ENCODE measurements around the gene DYNC1I2.

Gene DYNC1I2

GRCh38 chr2:171687287-171688128, at the start of gene DYNC1I2:
Gene DYNC1I2 (plus strand): TSS chr2:171687469. CDS start chr2:171690156, 2,687 bp downstream.
- DNase-seq (ENCODE audit: low spot score) = peak; percentile 90

- DNase-seq (ENCODE audit: low spot score) = no peak
Measured at GRCh38 chr2:171651667-171652415, 35.4 kb upstream of the DYNC1I2 start.

- DNase-seq (ENCODE audit: low spot score) = no peak
Measured at GRCh38 chr2:171652416-171652785, 34.9 kb upstream of the DYNC1I2 start.

- DNase-seq (ENCODE audit: low spot score) = no peak
Measured at GRCh38 chr2:171655586-171655985, 31.7 kb upstream of the DYNC1I2 start.

GRCh38 chr2:171667041-171667440, 20.2 kb upstream of the DYNC1I2 start:
- DNase-seq (ENCODE audit: low spot score) = no peak

- no peak for DNase-seq (ENCODE audit: low spot score)
Measured at GRCh38 chr2:171668183-171668582, 19.1 kb upstream of the DYNC1I2 start.

GRCh38 chr2:171669121-171669520, 18.1 kb upstream of the DYNC1I2 start:
- no peak for DNase-seq (ENCODE audit: low spot score)

- no peak for DNase-seq (ENCODE audit: low spot score)
Measured at GRCh38 chr2:171670655-171671054, 16.6 kb upstream of the DYNC1I2 start.

GRCh38 chr2:171671867-171672266, 15.4 kb upstream of the DYNC1I2 start:
- DNase-seq (ENCODE audit: low spot score) = no peak

- no peak for DNase-seq (ENCODE audit: low spot score)
Measured at GRCh38 chr2:171673905-171674304, 13.4 kb upstream of the DYNC1I2 start.

GRCh38 chr2:171675810-171676345, 11.4 kb upstream of the DYNC1I2 start:
- DNase-seq (ENCODE audit: low spot score) = no peak

- DNase-seq (ENCODE audit: low spot score) = no peak
Measured at GRCh38 chr2:171678619-171679018, 8.7 kb upstream of the DYNC1I2 start.

GRCh38 chr2:171688129-171688465, 828 bp downstream of the DYNC1I2 start:
- no peak for DNase-seq (ENCODE audit: low spot score)

- no peak for DNase-seq (ENCODE audit: low spot score)
Measured at GRCh38 chr2:171692331-171692730, 5.1 kb downstream of the DYNC1I2 start.

GRCh38 chr2:171702781-171703556, 15.7 kb downstream of the DYNC1I2 start:
- DNase-seq (ENCODE audit: low spot score) = no peak

- peak; percentile 31 for DNase-seq (ENCODE audit: low spot score)
Measured at GRCh38 chr2:171703574-171704347, 16.5 kb downstream of the DYNC1I2 start.

- DNase-seq (ENCODE audit: low spot score) = no peak
Measured at GRCh38 chr2:171706152-171706803, 19.0 kb downstream of the DYNC1I2 start.

GRCh38 chr2:171707752-171708151, 20.5 kb downstream of the DYNC1I2 start:
- DNase-seq (ENCODE audit: low spot score) = no peak

- DNase-seq (ENCODE audit: low spot score) = no peak
Measured at GRCh38 chr2:171709011-171709685, 21.9 kb downstream of the DYNC1I2 start.

GRCh38 chr2:171711351-171711750, 24.1 kb downstream of the DYNC1I2 start:
- no peak for DNase-seq (ENCODE audit: low spot score)
